GM20431 (cell line): Measurements from ENCODE around the gene LGALS3BP.

Source experiments
- in situ Hi-C: fragments of 300-500 bp; cut with MseI, MboI; formaldehyde crosslinking; loops from one replicate; pipeline ENCODE4 v1.15.0; 2020; ENCODE audit warnings: low sequenced_read_pairs; ENCODE audit not compliant: unreplicated experiment

The LGALS3BP gene

GRCh38 chr17:79014158-79014758, 34.5 kb upstream of the LGALS3BP start:
- in situ Hi-C loops, result no loop called here

GRCh38 chr17:79012563-79013134, 32.9 kb upstream of the LGALS3BP start:
- in situ Hi-C loops, result no loop called here

GRCh38 chr17:79011451-79012147, 31.9 kb upstream of the LGALS3BP start:
- in situ Hi-C loops, result no loop called here

- in situ Hi-C loops, result no loop called here
Measured at GRCh38 chr17:79010304-79010646, 30.6 kb upstream of the LGALS3BP start.

- in situ Hi-C loops, result no loop called here
Measured at GRCh38 chr17:79009397-79010303, 29.9 kb upstream of the LGALS3BP start, which contains the start of gene CANT1. Gene CANT1 (minus strand): TSS chr17:79009764. CDS start chr17:78997622, 12,142 bp downstream.

GRCh38 chr17:79008666-79009387, 29.1 kb upstream of the LGALS3BP start:
- in situ Hi-C loops, result no loop called here

- in situ Hi-C loops, result no loop called here
Measured at GRCh38 chr17:79007504-79008381, 28.0 kb upstream of the LGALS3BP start.

- in situ Hi-C loops, result no loop called here
Measured at GRCh38 chr17:79006794-79007503, 27.2 kb upstream of the LGALS3BP start.

- in situ Hi-C loops, result no loop called here
Measured at GRCh38 chr17:79006046-79006445, 26.3 kb upstream of the LGALS3BP start.

GRCh38 chr17:79005063-79005861, 25.5 kb upstream of the LGALS3BP start:
- in situ Hi-C loops, result no loop called here

- in situ Hi-C loops, result no loop called here
Measured at GRCh38 chr17:79003661-79004411, 24.1 kb upstream of the LGALS3BP start.

- in situ Hi-C loops, result no loop called here
Measured at GRCh38 chr17:79002796-79003593, 23.3 kb upstream of the LGALS3BP start.

- in situ Hi-C loops, result no loop called here
Measured at GRCh38 chr17:79002291-79002690, 22.6 kb upstream of the LGALS3BP start.

GRCh38 chr17:79001190-79002020, 21.7 kb upstream of the LGALS3BP start:
- in situ Hi-C loops, result no loop called here
